Measurements from ENCODE around the gene ALDH16A1.

The ALDH16A1 gene

DNA sequence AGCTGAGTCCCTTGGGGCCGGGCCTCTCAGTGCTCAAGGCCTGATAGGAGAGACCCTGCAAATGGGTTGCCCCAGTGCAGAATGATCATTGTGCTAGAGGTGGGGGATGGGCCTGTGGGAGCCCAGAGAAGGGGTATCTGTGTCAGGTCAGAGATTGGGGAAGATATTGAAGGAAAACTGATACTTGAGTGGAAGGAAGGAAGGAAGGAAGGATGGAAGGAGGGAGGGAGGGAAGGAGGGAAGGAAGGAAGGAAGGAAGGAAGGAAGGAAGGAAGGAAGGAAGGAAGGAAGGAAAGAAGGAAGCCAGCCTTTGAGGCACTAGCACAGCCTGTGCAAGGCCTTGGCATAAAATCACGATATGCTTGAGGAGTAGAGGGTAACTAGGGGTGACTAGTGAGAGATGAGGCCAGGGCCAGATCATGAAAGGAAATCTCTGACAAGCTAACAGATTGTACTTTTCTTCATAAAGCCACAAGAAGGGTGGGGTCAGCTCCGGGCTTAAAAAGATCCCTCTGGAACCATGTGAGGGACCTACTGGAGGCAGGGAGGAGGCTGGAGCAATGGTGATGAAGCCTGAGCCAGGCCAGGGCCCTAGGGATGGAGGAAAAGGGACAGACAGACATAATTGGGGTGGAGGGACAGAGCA is 41.2 kb upstream of the ALDH16A1 start:
- no peak overlapping the region for H3K4me3 ChIP-seq (ENCODE audit: low read depth, low read length)
- DNase-seq (ENCODE audit: low read depth): no peak
- TF ChIP-seq, protein P1, sequence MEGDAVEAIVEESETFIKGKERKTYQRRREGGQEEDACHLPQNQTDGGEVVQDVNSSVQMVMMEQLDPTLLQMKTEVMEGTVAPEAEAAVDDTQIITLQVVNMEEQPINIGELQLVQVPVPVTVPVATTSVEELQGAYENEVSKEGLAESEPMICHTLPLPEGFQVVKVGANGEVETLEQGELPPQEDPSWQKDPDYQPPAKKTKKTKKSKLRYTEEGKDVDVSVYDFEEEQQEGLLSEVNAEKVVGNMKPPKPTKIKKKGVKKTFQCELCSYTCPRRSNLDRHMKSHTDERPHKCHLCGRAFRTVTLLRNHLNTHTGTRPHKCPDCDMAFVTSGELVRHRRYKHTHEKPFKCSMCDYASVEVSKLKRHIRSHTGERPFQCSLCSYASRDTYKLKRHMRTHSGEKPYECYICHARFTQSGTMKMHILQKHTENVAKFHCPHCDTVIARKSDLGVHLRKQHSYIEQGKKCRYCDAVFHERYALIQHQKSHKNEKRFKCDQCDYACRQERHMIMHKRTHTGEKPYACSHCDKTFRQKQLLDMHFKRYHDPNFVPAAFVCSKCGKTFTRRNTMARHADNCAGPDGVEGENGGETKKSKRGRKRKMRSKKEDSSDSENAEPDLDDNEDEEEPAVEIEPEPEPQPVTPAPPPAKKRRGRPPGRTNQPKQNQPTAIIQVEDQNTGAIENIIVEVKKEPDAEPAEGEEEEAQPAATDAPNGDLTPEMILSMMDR (IDR thresholded peaks at IDR 0.05; ENCODE audit: low read depth, low read length, missing control alignments): no peak

DNA sequence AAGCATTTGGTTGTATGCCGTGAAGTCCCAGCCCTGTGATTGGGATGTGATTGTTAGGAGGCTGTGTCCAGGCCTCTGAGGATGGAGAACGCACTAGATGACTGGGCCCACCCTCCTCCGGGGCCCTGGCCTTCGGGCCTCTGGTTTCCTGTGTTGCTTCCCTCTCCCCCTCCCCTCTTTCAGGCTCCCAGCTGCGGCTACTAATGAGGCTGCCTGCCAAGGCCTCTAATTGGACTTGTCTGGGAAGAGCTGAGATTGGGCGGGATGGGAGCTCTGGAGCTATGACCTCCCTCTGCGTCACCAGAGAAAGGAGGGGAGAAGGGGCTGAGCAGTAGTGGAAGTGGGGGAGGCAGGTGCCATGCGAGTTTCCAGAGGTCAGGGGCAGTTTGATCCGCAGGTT is 39.7 kb upstream of the ALDH16A1 start:
- H3K4me3 ChIP-seq (ENCODE audit: low read depth, low read length): no peak overlapping the region
- TF ChIP-seq, protein P1 (IDR thresholded peaks at IDR 0.05; ENCODE audit: low read depth, low read length, missing control alignments): no peak
- DNase-seq (ENCODE audit: low read depth): no peak

DNA sequence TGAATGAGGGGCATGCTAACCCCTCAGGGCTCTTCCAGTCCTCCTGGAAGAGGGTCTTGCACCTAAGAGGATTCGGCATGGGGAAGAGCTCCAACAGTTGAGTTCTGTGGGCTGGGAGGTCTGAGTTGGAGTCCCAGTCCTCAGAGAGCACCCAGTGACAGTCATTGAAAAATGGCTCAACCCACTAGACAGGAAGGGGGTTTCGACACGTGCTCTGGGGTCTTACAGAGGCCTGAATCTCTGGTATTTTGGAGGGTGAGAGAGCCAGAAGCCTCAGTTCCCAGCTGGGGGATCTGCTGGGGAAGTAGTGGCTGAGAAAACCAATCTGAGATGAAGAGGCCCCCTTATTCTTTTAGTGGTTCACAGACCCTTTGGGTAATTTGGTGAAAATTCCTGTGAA is 38.8 kb upstream of the ALDH16A1 start:
- DNase-seq (ENCODE audit: low read depth): no peak
- TF ChIP-seq, protein P1 (IDR thresholded peaks at IDR 0.05; ENCODE audit: low read depth, low read length, missing control alignments): no peak
- H3K4me3 ChIP-seq (ENCODE audit: low read depth, low read length): no peak overlapping the region

DNA sequence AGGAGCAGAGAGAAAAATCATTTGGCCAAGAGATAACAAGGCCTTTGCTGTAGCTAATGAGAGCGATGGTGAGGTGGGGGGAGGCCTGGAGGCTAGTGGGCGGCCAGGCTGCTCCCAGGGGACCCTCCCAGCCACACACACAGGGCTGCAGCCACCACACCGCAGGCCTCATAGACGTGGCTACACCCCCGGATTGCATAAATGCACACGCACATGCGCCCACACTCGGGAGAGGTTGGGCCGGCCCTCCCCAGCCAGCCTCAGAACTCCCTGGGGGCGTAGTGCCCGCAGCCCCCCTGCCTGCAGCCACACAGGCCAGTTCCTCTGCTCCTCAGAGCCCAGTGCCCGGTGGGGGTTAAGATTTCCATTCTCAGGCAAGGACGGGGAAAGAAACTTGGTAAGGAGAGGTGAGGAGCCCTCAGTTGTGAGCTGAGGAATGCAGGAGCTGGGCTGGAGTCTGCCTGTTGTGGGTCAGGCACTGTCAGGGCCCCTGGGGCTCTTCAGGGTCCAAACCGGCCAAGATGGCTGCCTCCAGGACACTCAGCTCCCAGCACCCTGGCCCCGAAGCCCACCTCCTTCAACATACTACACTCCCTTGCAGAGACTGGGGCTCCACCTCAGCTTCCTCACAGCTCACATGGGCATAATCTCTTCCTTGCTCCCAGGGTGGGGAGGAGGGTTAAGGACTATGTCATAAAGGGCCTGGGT is 37.8 kb upstream of the ALDH16A1 start:
- no peak for DNase-seq (ENCODE audit: low read depth)
- H3K4me3 ChIP-seq (ENCODE audit: low read depth, low read length): no peak overlapping the region
- TF ChIP-seq, protein P1 (IDR thresholded peaks at IDR 0.05; ENCODE audit: low read depth, low read length, missing control alignments): no peak

DNA sequence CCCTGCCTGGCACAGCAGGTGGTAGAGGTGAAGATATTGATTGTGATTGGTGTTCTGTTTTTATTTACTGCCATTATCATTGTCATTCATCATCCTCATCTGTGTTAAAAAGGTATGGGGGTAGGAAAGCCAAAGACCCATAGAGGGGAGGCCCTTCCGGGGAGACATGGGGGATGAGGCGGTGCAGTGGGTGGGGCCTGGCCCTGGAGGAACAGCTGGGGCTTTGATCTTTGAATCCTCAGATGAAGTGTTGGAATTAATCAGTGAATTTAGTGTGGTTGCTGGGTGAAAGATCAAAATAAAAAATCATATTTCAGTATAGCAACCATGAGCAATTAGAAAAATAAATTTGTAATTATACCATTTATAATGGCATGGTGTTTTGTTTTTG is 37.2 kb upstream of the ALDH16A1 start:
- DNase-seq (ENCODE audit: low read depth): no peak
- TF ChIP-seq, protein P1 (IDR thresholded peaks at IDR 0.05; ENCODE audit: low read depth, low read length, missing control alignments): no peak
- H3K4me3 ChIP-seq (ENCODE audit: low read depth, low read length): no peak overlapping the region

DNA sequence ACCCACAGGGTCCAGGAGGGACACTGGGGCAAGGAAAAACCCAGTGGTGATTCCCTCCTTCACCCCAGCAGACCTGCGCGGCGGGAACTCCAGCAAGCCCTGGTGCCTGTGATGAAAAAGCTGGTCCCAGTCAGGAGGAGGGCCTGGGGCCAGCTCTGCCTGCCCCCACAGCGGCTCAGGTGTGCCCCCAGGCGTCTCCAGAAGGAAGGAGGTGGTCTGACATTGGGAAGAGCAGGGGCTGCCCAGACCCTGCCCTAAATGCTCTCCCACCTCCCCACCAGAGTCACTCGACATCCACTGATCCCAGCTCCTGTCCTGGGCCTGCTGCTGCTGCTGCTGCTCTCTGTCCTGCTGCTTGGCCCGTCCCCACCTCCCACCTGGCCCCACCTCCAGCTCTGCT is 35.9 kb upstream of the ALDH16A1 start:
- no peak for DNase-seq (ENCODE audit: low read depth)
- H3K4me3 ChIP-seq (ENCODE audit: low read depth, low read length): no peak overlapping the region
- TF ChIP-seq, protein P1 (IDR thresholded peaks at IDR 0.05; ENCODE audit: low read depth, low read length, missing control alignments): no peak

DNA sequence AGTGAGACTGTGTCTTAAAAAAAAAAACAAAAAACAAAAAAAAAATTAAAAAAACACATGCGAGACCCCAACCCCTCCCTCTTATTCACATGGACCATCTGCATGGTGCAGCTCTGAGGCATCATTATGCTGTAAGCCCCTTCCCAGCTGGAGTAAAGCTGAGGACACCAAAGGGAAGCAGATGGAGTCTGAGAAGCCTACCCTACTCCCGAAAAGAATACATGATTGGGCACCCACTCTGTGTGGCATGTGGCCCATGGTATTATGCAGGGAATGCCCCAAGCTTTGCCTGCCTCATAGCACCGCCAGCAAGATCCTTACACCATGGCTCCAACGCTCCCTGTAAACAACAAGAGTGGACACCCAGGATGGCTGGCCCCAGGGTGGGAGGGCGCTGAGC is 34.5 kb upstream of the ALDH16A1 start:
- TF ChIP-seq, protein P1 (IDR thresholded peaks at IDR 0.05; ENCODE audit: low read depth, low read length, missing control alignments): no peak
- DNase-seq (ENCODE audit: low read depth): no peak
- H3K4me3 ChIP-seq (ENCODE audit: low read depth, low read length): no peak overlapping the region
